SK-N-MC (cell line): ENCODE data around the gene SCNN1B.

Source experiments
- EZH2 ChIP-seq: fragments of 200-600 bp; sonication (generic); IDR thresholded peaks from one replicate; pipeline ENCODE4 v1.6.1; 2017; ENCODE audit warnings: antibody characterized with exemption
- FOXP2 ChIP-seq: optimal IDR thresholded peaks from 2 replicates; pipeline ENCODE3; 2011; ENCODE audit warnings: mild to moderate bottlenecking, moderate library complexity; ENCODE audit not compliant: insufficient read depth; ENCODE audit errors: extremely low read length, control extremely low read depth
- POLR2AphosphoS5 ChIP-seq: IDR thresholded peaks from 2 replicates; pipeline ENCODE4 v1.6.1; 2012; ENCODE audit warnings: mild to moderate bottlenecking, low read depth, low read length, borderline replicate concordance

- TF ChIP-seq POLR2AphosphoS5 (no peak), EZH2 (no peak), FOXP2 (no peak)
These were observed 101.4 kb downstream of the SCNN1B start for GRCh38 chr16:23403547-23403946.
